HG02798 (cell line): Measurements from ENCODE around the gene GPC1.
"Not testable (repeated sequence)": the region's sequence is repeated elsewhere in the genome, so short reads cannot be mapped to it uniquely, and the experiment has no call there.

Source experiments
- ATAC-seq: cut with Tn5 transposase; IDR thresholded peaks from one replicate; pipeline ENCODE4 v1.9.1; 2021; ENCODE audit warnings: mild to moderate bottlenecking; ENCODE audit not compliant: unreplicated experiment, poor library complexity

The GPC1 gene

DNA sequence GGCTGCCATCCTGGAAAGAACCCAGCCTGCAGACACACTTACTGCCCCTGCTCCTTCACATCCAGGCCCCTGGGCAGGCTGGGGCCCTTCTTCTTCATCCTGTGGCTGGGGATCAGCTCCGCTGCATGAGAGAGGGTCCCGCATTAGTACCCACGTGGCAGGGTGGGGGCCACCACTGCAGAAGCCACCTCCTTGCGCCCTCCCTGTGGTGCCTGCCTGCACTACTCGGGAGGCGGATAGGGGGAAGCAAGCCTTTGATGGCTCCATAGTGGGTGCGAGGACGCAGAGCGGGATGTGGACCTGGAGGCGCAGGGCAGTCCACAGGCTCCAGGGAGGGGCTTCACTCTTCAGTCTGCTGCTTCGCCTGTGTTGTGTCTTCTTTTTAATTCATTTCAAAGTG lies 46.7 kb downstream of the GPC1 start:
- ATAC-seq = no peak

DNA sequence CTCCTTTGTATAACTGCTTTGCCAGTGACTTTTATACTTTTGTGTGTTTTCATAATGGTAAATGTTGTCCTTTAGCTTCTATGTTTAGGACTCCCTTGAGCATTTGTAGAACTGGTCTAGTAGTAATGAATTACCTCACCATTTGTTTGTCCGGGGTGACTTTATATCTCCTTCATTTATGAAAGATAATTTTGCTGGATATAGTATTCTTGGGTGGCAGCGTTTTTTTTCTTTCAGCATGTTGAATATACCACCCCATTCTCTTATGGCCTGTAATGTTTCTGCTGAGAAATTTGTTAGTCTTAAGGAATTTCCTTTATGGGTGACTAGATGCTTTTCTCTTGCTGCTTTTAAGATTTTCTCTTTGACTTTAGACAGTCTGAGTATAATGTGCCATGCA lies 56.0 kb downstream of the GPC1 start:
- ATAC-seq = no peak

DNA sequence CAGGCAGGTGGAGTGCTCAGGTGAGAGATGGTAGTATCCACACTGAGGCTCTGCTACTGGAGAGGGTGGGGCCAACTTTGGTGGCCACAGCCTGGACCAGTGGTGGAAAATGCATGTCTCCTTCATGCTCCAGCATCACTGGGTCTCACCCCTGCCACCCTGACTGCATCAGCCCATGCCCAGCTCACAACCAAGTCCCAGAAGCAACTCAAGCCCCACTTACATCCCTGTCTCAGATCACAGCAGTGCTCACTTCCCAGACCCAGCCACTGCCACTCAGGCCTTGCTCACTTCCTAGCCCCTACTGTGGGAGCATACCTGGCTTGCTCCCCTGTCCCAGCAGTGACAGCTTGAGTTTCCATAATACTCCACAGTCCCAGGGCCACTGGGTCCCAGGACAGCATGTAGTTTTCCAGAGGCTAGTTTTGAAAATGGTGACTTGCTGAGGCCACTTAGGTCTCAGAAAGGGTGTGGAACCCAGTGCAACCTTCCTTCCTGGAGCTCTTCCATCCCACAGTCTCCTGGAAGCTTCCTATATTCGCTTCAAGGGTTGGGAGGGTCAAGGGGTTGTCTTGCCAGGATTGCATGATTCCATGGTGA lies 58.8 kb downstream of the GPC1 start:
- no peak for ATAC-seq

DNA sequence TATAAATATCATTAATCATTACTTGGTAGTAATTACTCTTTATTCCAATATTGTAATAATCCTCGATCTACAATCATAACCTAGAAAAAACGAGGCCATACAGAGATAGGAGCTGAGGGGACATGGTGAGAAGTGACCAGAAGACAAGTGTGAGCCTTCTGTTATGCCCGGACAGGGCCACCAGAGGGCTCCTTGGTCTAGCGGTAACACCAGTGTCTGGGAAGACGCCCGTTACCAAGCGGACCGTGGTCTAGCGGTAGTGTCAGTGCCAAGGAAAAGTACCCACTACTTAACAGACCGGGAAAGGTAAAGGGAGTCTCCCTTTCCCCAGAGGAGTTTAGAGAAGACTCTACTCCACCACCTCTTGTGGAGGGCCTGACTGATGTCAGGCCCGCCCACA lies 59.5 kb downstream of the GPC1 start:
- ATAC-seq = not testable (repeated sequence)

DNA sequence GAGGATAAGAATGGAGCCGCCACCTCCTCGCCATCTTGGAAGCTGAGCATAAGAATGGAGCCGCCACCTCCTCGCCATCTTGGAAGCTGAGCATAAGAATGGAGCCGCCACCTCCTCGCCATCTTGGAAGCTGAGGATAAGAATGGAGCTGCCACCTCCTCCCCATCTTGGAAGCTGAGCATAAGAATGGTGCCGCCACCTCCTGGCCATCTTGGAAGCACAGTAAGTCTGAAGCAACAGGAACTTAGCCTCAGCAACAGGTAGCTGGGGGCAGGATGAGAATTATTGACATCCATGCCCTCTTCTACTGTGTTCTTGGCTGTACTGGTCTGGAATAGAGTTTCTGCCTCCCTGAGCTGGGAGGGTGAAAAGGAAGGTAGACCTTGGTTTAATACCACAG lies 61.6 kb downstream of the GPC1 start:
- not testable (repeated sequence) for ATAC-seq

DNA sequence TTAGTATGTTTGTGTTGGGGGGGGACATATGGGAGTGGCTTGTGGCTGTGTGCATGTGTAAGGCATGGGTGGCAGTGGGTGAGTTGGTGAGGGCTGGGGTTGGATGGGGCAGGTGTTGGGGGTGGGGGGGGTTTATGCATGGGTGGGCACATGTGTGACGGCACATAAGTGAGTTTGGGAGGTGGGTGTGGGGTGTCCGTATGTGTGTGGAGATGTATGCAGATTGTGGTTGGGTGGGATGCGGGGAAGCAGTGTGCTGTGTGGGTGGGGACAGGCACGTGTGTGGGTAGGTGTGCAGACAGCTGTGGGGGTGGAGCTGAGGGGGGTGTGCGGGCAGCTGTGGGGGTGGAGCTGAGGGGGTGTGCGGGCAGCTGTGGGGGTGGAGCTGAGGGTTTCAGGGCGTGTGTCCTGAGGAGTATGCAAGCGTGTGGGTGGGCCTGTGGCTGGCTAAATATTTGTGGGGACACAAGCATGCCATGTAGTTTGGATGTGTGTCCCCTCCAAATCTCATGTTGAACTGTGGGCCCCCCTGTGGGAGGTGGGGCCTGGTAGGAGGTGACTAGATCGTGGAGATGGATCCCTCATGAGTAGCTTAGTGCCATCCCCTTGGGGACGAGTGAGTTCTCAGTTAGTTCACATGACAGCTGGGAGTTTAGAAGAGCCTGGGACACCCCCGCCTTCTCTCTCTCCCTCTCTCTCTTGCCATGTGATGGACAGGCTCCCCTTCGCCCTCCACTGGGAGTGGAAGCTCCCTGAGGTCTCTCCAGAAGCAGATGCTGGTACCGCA lies 62.9 kb downstream of the GPC1 start:
- no peak for ATAC-seq

DNA sequence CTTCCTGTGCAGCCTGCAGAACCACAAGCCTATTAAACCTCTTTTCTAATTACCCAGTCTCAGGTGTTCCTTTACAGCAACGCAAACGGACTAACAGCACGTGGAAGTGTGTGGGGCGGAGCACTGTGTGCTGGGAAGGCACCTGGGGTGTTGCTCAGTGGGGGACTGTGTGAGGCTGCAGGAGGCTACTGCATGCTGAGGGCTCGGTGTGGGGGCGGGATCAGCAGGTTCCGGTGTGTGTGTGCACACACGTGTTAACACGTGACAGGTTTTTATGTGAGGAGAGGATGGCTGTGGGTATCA lies 63.4 kb downstream of the GPC1 start:
- ATAC-seq = no peak

DNA sequence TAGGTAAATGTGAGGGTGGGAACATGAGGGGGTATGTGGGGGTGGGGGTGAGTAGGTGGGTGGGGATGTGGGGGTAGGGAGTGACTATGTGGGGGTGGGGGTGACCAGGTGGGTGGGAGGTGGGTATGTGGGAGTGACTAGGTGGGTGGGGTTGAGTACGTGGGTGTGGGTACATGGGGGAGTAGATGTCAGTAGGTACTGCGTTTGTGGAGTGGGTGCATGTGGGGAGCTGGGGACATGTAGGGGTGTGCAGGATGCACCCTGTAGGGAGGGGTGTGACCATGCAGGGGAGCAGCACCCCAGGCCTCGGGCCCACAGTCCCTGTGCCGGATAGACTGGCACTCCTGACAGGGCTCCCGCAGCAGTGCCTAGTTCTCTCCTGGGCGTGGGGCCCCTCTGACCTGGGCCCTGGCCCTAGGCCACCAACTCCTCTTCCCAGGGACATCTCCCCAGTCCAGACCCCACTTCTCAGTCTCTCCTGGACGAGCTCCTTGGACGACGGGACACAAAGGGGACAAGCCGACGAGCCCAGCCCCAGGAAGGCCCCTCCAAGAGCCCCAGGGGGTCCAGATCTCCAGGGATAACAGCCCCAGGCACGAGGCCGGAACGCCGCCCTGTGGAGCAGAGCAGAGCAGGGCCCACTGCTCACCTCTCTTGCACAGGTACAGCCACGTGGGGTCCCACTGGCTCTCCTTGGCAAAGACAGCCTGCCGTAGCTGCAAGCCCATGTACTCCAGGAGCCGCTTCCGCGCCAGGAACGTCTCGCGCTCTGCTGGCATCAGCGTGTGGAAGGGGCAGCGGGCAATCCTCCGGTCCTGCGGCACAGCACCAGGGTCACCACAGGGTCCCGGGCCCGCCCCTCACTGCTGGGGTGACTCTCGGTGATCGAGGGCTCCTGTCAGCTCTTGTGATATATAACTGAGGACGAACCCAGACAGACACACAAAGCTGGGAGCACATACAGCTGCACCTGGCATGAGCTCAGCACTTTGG lies 64.1 kb downstream of the GPC1 start:
- ATAC-seq = no peak

DNA sequence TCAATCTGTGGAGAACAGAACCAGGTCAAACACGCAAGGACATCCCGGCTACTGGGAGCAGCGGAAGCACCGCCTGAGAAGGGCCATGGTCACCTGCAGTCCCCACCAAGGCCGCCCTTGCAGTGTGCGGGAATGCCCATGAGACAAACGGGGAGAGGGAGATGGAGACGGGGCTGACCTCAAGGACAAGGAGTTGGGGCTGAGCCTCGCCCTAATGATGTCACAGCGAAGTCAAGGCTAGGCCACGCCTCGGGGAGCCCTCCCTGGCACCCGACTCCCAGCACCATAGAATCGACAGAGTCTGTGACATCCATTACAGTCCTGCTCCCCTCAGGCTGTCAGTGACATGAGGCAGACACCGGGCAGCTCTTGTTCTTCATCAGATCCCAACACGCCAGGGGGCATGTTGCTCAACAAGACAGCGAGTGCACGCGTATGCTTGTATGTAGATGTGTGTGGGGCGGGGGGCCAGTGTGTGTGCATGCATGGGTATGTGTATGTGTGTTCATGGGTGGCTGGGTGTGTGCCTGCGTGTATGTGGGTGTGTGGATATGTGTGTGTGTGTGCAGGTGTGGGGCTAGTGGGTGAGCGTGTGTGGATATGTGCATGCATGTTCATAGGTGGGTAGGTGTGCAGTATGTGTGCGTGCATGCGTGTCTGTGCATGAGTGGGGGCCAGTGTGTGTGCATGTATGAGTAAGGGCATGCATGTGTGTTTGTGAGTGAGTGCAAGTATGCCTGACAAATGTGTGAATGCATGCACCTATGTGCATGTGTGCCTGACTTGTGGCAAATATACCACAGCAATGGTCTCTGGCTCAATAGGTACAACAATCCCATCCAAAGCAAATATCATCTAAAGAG lies 65.3 kb downstream of the GPC1 start:
- ATAC-seq = no peak

DNA sequence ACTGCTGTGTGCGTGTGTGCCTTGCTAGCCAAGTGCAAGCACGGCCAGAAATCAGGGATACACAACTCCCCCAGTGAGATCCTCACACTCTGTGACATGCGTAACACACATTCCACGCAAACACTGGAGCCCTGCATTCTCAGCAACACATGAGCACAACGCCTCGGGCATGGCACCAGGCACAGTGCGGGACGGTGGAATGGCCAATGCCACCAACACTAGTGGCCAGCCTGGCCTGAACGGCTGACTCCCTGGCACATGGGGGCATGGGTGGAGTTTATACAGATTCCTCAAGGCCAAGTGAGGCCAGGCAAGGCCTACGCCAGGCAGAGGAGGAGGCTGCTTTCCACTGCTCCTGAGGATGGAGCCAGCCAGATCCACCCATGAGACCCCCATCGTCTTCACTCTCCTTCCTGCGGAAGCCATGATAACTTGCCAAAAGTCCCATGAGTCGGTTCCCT lies 66.1 kb downstream of the GPC1 start:
- ATAC-seq = no peak

DNA sequence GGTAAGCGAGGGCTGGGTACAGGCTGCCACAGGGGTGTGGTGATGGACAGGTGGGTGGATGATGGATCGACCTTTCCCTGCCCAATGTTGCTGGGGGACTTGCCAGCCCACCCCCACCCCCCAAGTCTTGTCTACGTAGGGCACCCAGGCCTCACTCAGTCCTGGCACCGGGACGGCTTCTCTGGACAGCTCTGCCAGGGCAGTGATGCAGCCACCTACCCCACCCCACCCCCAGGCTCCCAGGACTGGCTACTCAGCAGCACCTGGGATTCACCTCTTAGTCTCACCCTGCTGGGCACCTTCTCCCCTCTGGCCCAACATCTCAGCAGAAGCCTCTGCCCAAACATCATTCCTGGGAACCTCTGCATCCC lies 66.6 kb downstream of the GPC1 start:
- no peak for ATAC-seq

DNA sequence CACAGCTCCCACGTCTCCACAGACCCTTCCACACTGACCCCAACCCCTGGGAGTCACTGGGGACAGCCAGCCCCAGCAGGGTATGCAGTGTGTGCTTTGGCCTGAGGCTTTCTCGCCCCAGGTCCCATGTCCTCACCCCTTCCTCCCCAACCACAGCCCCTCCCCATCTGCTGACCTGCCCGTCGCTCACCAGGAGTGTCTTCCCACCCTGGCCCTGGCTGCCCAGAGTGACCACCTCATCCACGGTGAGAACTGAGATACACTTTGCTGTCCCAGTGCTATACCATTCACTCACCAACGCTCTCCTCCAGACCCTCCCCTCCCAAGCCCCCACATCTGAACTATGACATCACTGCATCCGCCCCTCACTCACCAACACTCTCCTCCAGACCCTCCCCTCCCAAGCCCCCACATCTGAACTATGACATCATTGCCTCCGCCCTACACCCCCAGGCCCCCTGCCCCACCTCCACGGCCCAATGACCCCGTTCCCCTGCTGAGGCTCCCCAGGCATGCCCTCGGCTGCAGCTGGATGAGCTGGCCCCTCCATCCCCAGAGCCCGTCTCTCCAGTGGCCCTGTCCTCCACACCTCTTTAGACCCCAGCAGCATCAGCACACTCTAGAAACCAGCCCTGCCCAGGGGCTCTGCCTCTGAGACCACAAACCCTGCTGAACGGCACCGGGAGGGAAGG lies 67.1 kb downstream of the GPC1 start:
- no peak for ATAC-seq

DNA sequence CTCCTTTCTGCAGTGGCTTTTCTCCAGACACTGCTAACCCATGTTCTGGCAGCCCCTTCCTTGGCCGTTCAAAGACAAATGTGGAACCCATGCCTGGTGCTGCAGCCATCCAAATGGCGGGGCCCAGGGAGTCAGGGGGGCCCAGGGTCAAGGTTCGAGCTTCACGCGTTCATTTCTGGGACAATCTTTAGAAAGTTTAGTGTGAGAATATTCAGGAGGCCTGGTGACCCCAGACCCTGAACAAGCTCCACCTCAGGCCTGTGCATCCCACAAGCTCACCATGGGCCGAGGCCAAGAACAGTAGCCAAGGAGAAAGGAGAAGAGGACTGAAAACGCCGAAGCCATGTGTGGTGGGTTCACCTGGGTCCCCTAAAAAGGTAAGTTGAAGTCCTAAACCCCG lies 67.9 kb downstream of the GPC1 start:
- no peak for ATAC-seq

DNA sequence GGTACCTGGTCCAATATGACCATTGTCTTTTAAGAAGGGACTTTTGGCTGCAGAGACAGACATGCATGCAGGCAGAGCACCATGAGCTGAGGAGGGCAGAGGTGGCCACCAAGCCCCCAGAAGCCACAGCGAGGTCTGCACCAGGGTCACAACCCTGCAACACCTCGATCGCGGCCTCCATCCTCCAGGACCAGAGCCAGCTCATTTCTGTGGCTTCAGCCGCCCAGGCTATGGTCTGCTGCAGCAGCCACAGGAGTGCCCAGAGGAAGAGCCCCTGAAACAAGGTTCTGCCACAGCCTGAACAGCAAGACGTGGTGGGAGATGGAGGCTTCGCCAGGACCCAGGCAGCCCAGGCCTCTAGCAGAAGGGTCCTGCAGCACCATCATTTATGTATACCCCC lies 68.4 kb downstream of the GPC1 start:
- ATAC-seq = no peak

DNA sequence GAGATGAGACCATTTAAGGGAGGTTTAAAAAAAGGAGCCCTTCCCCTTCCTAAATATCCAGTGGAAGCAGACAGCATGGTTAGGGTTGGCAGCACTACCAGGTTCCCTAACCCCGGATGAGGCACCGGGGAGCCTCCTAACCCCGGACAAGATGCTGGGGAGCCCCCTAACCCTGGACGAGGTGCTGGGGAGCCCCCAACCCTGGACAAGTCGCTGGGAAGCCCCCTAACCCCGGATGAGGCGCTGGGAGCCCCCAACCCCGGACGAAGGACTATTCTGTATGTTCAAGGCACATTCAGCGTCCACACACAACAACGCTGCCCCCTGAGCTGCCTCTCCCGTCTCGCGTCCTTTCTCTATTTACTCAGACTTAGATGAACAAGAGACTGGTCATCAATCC lies 70.4 kb downstream of the GPC1 start:
- no peak for ATAC-seq

DNA sequence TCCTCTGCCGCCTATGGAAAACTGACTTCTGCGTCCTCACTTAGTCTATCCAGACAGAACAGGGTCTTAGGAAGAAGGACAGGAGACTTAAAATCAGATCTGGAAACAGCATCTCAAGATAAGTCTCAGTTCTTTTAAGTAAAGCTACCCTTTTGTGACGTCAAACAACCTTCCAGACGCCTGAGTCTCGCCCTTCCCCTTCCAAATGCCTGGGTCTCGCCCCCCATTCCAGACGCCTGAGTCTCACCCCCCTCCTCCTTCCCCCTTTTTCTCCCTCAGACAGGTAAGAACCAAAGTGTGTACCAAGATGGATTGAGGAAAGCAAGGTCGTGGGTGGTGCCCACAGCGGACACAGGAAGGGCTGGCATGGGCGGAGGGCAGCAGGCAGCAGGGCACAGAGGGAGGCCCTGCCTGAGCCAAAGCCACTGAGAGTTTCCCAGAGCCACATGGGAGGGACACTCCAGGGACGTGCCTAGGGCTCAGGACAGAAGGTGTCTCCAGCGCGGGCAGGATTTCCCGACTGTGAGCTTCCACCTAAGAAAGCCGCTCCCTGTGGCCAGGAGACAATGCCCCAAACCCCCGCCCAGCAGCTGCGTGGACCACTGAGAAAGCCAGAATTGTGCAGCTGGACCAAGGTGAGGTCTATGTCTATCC lies 71.1 kb downstream of the GPC1 start:
- ATAC-seq = no peak

DNA sequence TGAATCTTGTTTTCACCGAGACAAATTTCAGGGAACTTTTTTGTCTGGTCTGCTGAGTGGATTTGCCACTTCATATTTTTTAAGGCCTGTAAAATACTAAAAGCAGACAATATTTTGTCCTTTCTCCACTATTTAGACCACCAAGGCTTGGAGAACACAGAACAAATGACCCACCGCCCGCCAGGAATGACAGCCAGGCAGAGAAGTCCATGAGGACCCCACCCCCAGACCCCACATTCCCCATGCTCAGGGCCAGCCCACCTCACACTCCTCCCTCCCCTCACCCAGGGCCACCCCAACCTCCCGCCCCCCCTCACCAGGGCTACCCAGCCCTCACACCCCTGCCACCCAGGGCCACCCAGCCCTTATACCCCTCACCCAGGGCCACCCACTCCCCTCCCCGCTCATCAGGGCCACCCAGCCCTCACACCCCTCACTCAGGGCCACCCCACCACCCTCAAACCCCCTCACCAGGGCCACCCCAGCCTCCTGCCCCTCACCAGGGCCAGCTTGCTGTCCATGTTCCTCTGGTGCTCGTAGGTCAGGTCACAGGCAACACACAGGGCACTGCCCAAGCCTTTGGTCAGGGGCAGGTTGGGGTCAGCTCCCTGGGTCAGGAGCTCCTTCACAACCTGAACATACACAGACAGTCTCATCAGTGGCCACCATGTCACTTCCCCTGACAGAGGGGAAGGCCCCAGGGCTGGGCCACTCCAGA lies 71.8 kb downstream of the GPC1 start:
- no peak for ATAC-seq

DNA sequence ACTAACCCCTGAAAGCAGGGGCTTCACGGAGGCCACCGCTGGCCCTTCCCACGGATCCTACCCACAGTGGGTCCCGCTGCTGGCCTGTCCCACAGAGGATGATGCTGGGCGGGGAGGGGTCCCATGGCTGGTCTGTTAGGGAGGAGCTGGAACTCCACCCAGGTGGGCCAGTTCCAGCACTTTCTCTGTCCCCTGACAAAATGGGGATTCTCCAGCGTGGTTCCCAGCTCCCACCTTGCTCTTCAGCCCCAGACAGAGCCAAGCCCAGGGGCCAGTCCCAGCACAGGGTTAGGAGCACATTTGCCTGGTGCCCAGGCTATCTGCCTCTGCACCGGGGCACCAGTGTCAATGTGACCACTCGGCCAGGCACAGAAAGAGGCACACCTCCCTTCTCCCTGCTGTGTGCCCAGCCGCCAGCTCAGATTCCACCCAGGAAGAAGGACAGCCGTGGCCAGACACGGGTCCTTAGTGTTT lies 72.4 kb downstream of the GPC1 start:
- no peak for ATAC-seq
